ENCODE data around the gene ST6GALNAC3.

DNA sequence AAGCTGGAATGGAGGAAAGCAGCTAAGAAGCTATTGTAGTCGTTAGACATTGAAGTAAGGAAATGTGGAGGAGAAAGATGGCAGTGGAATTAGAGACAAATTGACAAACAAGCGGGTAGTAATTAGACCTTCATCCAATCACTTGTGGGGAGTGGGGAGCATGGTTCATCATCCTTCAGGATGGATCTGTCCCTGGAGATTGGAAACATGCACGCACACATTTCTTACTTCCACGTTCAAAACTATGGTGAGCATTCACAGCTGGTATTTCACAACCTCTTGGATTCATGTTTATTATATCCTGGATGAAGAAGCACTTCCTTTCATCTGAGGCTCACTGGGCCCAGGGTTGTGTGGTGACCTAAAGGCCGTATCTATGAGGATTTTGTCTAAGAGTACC, 188.1 kb downstream of the ST6GALNAC3 start:
- no peak for TF ChIP-seq EZH2phosphoT487 (IDR thresholded peaks at IDR 0.05; ENCODE audit: low read depth)
- TF ChIP-seq, protein P1, sequence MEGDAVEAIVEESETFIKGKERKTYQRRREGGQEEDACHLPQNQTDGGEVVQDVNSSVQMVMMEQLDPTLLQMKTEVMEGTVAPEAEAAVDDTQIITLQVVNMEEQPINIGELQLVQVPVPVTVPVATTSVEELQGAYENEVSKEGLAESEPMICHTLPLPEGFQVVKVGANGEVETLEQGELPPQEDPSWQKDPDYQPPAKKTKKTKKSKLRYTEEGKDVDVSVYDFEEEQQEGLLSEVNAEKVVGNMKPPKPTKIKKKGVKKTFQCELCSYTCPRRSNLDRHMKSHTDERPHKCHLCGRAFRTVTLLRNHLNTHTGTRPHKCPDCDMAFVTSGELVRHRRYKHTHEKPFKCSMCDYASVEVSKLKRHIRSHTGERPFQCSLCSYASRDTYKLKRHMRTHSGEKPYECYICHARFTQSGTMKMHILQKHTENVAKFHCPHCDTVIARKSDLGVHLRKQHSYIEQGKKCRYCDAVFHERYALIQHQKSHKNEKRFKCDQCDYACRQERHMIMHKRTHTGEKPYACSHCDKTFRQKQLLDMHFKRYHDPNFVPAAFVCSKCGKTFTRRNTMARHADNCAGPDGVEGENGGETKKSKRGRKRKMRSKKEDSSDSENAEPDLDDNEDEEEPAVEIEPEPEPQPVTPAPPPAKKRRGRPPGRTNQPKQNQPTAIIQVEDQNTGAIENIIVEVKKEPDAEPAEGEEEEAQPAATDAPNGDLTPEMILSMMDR (IDR thresholded peaks at IDR 0.05; ENCODE audit: low read depth, low read length) = no peak
